IPS DF 6.9 (cell line): ENCODE results near the gene CUX1.

Experiments
- DNase-seq: peaks from one replicate; pipeline ENCODE4 v3.0.0-alpha.2; 2013; ENCODE audit warnings: low read depth, low spot score
- H3K27ac ChIP-seq: one replicate; pipeline ENCODE4 v1.5.1; 2013; ENCODE audit warnings: low read length, control low read depth
- H3K27me3 ChIP-seq: 2 replicates; pipeline ENCODE4 v1.6.1; 2013; ENCODE audit warnings: mild to moderate bottlenecking, low read length; ENCODE audit not compliant: control insufficient read depth, insufficient read depth
- H3K36me3 ChIP-seq: 2 replicates; pipeline ENCODE4 v1.6.1; 2013; ENCODE audit warnings: low read length; ENCODE audit not compliant: control insufficient read depth, insufficient read depth
- H3K4me1 ChIP-seq: 2 replicates; pipeline ENCODE4 v1.6.1; 2013; ENCODE audit warnings: low read length; ENCODE audit not compliant: control insufficient read depth, insufficient read depth
- H3K4me3 ChIP-seq: 2 replicates; pipeline ENCODE4 v1.5.1; 2013; ENCODE audit warnings: mild to moderate bottlenecking, low read length
- H3K9me3 ChIP-seq: 2 replicates; pipeline ENCODE4 v1.6.1; 2013; ENCODE audit warnings: low read length, inconsistent platforms; ENCODE audit not compliant: control insufficient read depth, insufficient read depth
- WGBS: extraction: QIAGEN DNeasy Blood & Tissue Kit; methylation state at CpG from one replicate; pipeline ENCODE4 v1.1.7; 2013; ENCODE audit warnings: mixed read lengths, missing lambda C conversion rate; ENCODE audit not compliant: insufficient read length, insufficient coverage; 5-methylcytosine and 5-hydroxymethylcytosine counted together

CUX1 gene

GRCh38 chr7:101974393-101974792, 157.0 kb downstream of the CUX1 start:
- no peaks in the 10 kb centered on the region for H3K9me3 ChIP-seq
- H3K36me3 ChIP-seq, result no peaks in the 10 kb centered on the region
- WGBS, result no CpG with 5 or more reads among the region's 6 CpGs
- H3K4me3 ChIP-seq, result no peak overlapping the region
- 0 out of 2 replicates have a peak, but pooled peaks cover 1% of the 10 kb centered on the region for H3K4me1 ChIP-seq
- no peak for DNase-seq
- no peaks in the 10 kb centered on the region for H3K27me3 ChIP-seq
- no peak overlapping the region for H3K27ac ChIP-seq

- DNase-seq, result no peak
- H3K27me3 ChIP-seq, result no peaks in the 10 kb centered on the region
- H3K36me3 ChIP-seq, result no peaks in the 10 kb centered on the region
- no peak overlapping the region for H3K27ac ChIP-seq
- WGBS, result no CpG with 5 or more reads among the region's 7 CpGs
- 0 out of 2 replicates have a peak, but pooled peaks cover 1% of the 10 kb centered on the region for H3K4me1 ChIP-seq
- H3K9me3 ChIP-seq, result no peaks in the 10 kb centered on the region
- no peak overlapping the region for H3K4me3 ChIP-seq
These were observed 157.6 kb downstream of the CUX1 start for GRCh38 chr7:101975046-101975445.

- no peak for DNase-seq
- no peaks in the 10 kb centered on the region for H3K9me3 ChIP-seq
- no CpG with 5 or more reads among the region's 5 CpGs for WGBS
- 0 out of 2 replicates have a peak, but pooled peaks cover 1% of the 10 kb centered on the region for H3K4me1 ChIP-seq
- H3K4me3 ChIP-seq, result no peak overlapping the region
- no peak overlapping the region for H3K27ac ChIP-seq
- no peaks in the 10 kb centered on the region for H3K36me3 ChIP-seq
- H3K27me3 ChIP-seq, result no peaks in the 10 kb centered on the region
These were observed 159.0 kb downstream of the CUX1 start for GRCh38 chr7:101976411-101976810.

- DNase-seq, result no peak
- Histone ChIP-seq H3K27me3 (no peaks in the 10 kb centered on the region), H3K27ac (no peak overlapping the region), H3K4me1 (0 out of 2 replicates have a peak, but pooled peaks cover 1% of the 10 kb centered on the region), H3K36me3 (no peaks in the 10 kb centered on the region), H3K9me3 (no peaks in the 10 kb centered on the region), H3K4me3 (no peak overlapping the region)
- WGBS, result no CpG with 5 or more reads among the region's 4 CpGs
These were observed 159.8 kb downstream of the CUX1 start for GRCh38 chr7:101977249-101977648.

- Histone ChIP-seq H3K4me3 (no peak overlapping the region), H3K27ac (no peak overlapping the region), H3K4me1 (0 out of 2 replicates have a peak, but pooled peaks cover 1% of the 10 kb centered on the region), H3K9me3 (no peaks in the 10 kb centered on the region), H3K27me3 (no peaks in the 10 kb centered on the region), H3K36me3 (no peaks in the 10 kb centered on the region)
- no peak for DNase-seq
- WGBS, result no CpG with 5 or more reads among the region's 10 CpGs
These were observed 161.3 kb downstream of the CUX1 start for GRCh38 chr7:101978683-101979082.

GRCh38 chr7:101983147-101983811, 165.9 kb downstream of the CUX1 start:
- H3K27me3 ChIP-seq, result no peaks in the 10 kb centered on the region
- WGBS, result no CpG with 5 or more reads among the region's 4 CpGs
- H3K4me1 ChIP-seq, result peaks cover 9% of the 10 kb centered on the region

GRCh38 chr7:101984133-101984879, 166.9 kb downstream of the CUX1 start:
- H3K9me3 ChIP-seq, result no peaks in the 10 kb centered on the region
- H3K27me3 ChIP-seq, result no peaks in the 10 kb centered on the region
- no peak overlapping the region for H3K27ac ChIP-seq
- no peaks in the 10 kb centered on the region; the same call in none of the 2 replicates for H3K36me3 ChIP-seq
- WGBS, result no CpG with 5 or more reads among the region's 18 CpGs
- DNase-seq, result no peak
- H3K4me1 ChIP-seq, result peaks cover 9% of the 10 kb centered on the region
- H3K4me3 ChIP-seq, result no peak overlapping the region

More at GRCh38 chr7:101983147-101983811, 165.9 kb downstream of the CUX1 start:
- Histone ChIP-seq H3K27ac (no peak overlapping the region), H3K9me3 (no peaks in the 10 kb centered on the region), H3K4me3 (no peak overlapping the region), H3K36me3 (no peaks in the 10 kb centered on the region; the same call in 1 of the 2 replicates)
- DNase-seq, result no peak

- Histone ChIP-seq H3K27ac (no peak overlapping the region), H3K4me3 (no peak overlapping the region), H3K4me1 (peaks cover 9% of the 10 kb centered on the region), H3K27me3 (no peaks in the 10 kb centered on the region), H3K36me3 (no peaks in the 10 kb centered on the region; the same call in none of the 2 replicates), H3K9me3 (no peaks in the 10 kb centered on the region)
- no CpG with 5 or more reads among the region's 14 CpGs for whole genome bisulfite sequencing
- no peak for DNase-seq
These were observed 167.9 kb downstream of the CUX1 start for GRCh38 chr7:101985057-101985902.

- Histone ChIP-seq H3K27me3 (no peaks in the 10 kb centered on the region), H3K27ac (no peak overlapping the region), H3K4me3 (no peak overlapping the region), H3K36me3 (no peaks in the 10 kb centered on the region; the same call in none of the 2 replicates), H3K9me3 (no peaks in the 10 kb centered on the region), H3K4me1 (peaks cover 9% of the 10 kb centered on the region)
- WGBS, result no CpG with 5 or more reads among the region's 16 CpGs
- DNase-seq, result no peak
These were observed 168.7 kb downstream of the CUX1 start for GRCh38 chr7:101985903-101986734.
